Heart right ventricle (tissue), 16 donors: Measurements from ENCODE around the gene PI4K2A. TPM values are rescaled to one million over a fixed set of nuclear protein-coding genes. Genes with fewer than 3 reads are reported as not detected.

Experiments
- ATAC-seq, 8 donors: fragments of 200-7000 bp; cut with Tn5 transposase; one replicate each; pipeline ENCODE4 v1.9.1; 2020; ENCODE audit warnings: mild to moderate bottlenecking in 8 of 8, moderate library complexity in 8 of 8, moderate number of reproducible peaks in 1 of 8
- DNase-seq, 2 donors: peaks; one replicate each; pipeline ENCODE4 v3.0.0-alpha.2; 2020
- H3K27ac ChIP-seq, 10 donors: fragments of 200-600 bp; sonication (generic) in 2 of 10; one replicate each; pipeline versions ENCODE4 v1.5.0 to v1.8.0; 2020 to 2022; ENCODE audit warnings: mild to moderate bottlenecking in 3 of 10
- H3K27me3 ChIP-seq, 7 donors: fragments of 200-600 bp; one replicate each; pipeline ENCODE4 v1.8.0; 2021 to 2022; ENCODE audit warnings: mild to moderate bottlenecking in 2 of 7
- H3K36me3 ChIP-seq, 9 donors: fragments of 200-600 bp; sonication (generic) in 1 of 9; one replicate each; pipeline versions ENCODE4 v1.5.0 to v1.8.0; 2020 to 2022; ENCODE audit warnings: mild to moderate bottlenecking in 2 of 9
- H3K4me1 ChIP-seq, 9 donors: fragments of 200-600 bp; sonication (generic) in 1 of 9; one replicate each; pipeline versions ENCODE4 v1.5.0 to v1.8.0; 2020 to 2022; ENCODE audit warnings: mild to moderate bottlenecking in 4 of 9
- H3K4me3 ChIP-seq, 10 donors: fragments of 200-600 bp; sonication (generic) in 2 of 10; one replicate each; pipeline versions ENCODE4 v1.5.0 to v1.8.0; 2020 to 2022; ENCODE audit warnings: mild to moderate bottlenecking in 7 of 10, moderate library complexity in 2 of 10
- H3K9me3 ChIP-seq, 11 donors: fragments of 200-600 bp in 10 of 11; sonication (generic) in 2 of 11; one replicate each; pipeline versions ENCODE4 v1.5.0 to v1.8.0; 2013 to 2022; ENCODE audit warnings: mild to moderate bottlenecking in 2 of 11, control low read depth in 1 of 11, moderate library complexity in 1 of 11
- WGBS, 2 donors: extraction: QIAGEN DNeasy Blood & Tissue Kit; methylation state at CpG; one replicate each; pipeline ENCODE4 v1.1.7; 2013; ENCODE audit warnings: inconsistent platforms in 1 of 2; 5-methylcytosine and 5-hydroxymethylcytosine counted together
- intact Hi-C, 10 donors: fragments of 100-400 bp; cut with DNase I; formaldehyde crosslinking; loops; one replicate each; pipeline versions ENCODE4 v1.11.1 to v1.14.2; 2022
- polyA plus RNA-seq, 2 donors: library from polyadenylated mRNA; stranded (reverse); fragments of 200-250 nt; gene quantifications; one replicate each; pipeline ENCODE4 v1.2.3, GENCODE V29; 2013
- total RNA-seq, 10 donors: library from RNA; stranded (reverse); fragmentation: NEBNext Ultra II Directional in 3 of 10; extraction: Animal tissue kit (Norgen Biotek cat#: 25700) in 3 of 10; gene quantifications; one replicate each; pipeline versions ENCODE4 v1.2.1 to v1.2.4, GENCODE V29; 2021 to 2023
- TF ChIP-seq, protein P1 (sequence below), 9 donors: fragments of 200-600 bp; sonication (generic) in 2 of 9; IDR thresholded peaks; one replicate each; pipeline versions ENCODE4 v1.5.0 to v1.8.0; 2021 to 2022; ENCODE audit warnings: antibody characterized with exemption in 9 of 9, mild to moderate bottlenecking in 5 of 9, moderate library complexity in 1 of 9
- donor health status: Arrhythmogenic right ventricular cardiomyopathy.
- donor health status: ischemic (EF 13 %, LVEDD 7.1; RV severe dilation, severe dysfunction).
- donor health status: healthy with polysubstance abuse.
- donor health status: DM: no; HTN: yes; CAD: no.
- donor health status: DM: no; HTN: no; CAD: no.
- donor health status: ischemic (EF 25% LVEDD 6.9; RV normal size, moderate dysfunction).
- donor health status: ischemic (EF 25% LVEDD 5.7; RV mildly dilated, moderate dysfunction).
- donor health status: healthy.
- donor health status: DM: yes; HTN: yes; CAD: no.
- donor health status: Ischemic cardiomyopathy.
- donor health status: ischemic (EF 35%, LVEDD 5.7; RV mildly dilated, moderate dysfunction).
- donor health status: nonischemic (EF 11% LVEDD 7.7; RV severe dilation, severe dysfunction).
- donor health status: DM: yes; HTN: yes; CAD: no.
- donor health status: PGD.
- donor health status: ischemic (EF 29% LVEDD 5.4; RV normal size, mild dysfunction).
- donor health status: nonischemic (EF 23%, LVEDD 6.1; RV moderate dilation, normal function).

Gene PI4K2A
- total and polyA plus RNA-seq, 12 donors = 5.3 to 20.7 (median 14.2) TPM

DNA sequence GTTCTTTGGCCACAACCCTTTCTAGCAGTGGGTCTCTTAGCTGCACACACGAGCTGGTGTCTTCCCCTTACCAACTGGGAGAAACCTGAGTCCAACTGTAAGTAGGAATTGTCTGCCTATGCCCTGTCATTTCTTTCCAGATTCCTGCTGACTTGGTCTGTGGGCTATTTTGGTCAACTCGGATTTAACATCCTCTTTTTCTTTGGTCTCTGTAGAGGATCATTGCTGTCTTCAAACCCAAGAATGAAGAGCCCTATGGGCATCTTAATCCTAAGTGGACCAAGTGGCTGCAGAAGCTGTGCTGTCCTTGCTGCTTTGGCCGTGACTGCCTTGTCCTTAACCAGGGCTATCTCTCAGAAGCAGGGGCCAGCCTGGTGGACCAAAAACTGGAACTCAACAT, 10.3 kb downstream of the PI4K2A start:
- TF ChIP-seq, protein P1, sequence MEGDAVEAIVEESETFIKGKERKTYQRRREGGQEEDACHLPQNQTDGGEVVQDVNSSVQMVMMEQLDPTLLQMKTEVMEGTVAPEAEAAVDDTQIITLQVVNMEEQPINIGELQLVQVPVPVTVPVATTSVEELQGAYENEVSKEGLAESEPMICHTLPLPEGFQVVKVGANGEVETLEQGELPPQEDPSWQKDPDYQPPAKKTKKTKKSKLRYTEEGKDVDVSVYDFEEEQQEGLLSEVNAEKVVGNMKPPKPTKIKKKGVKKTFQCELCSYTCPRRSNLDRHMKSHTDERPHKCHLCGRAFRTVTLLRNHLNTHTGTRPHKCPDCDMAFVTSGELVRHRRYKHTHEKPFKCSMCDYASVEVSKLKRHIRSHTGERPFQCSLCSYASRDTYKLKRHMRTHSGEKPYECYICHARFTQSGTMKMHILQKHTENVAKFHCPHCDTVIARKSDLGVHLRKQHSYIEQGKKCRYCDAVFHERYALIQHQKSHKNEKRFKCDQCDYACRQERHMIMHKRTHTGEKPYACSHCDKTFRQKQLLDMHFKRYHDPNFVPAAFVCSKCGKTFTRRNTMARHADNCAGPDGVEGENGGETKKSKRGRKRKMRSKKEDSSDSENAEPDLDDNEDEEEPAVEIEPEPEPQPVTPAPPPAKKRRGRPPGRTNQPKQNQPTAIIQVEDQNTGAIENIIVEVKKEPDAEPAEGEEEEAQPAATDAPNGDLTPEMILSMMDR (IDR thresholded peaks at IDR 0.05) = no peak
- H3K4me1 ChIP-seq = peaks cover 0 to 73% (median 11%) of the 10 kb centered on the region in 9 donors
- peaks cover 0 to 71% (median 24%) of the 10 kb centered on the region in 9 donors for H3K36me3 ChIP-seq
- intact Hi-C loops = loop anchor here in 1 of 10 donors (2.0 kb wide), 1 partner anchor 18 kb away; no protein-coding TSS in a partner anchor
- H3K4me3 ChIP-seq = no peak overlapping the region
- no peaks in the 10 kb centered on the region for H3K9me3 ChIP-seq
- H3K27ac ChIP-seq = peak overlapping the region in 2 of 10 donors; percentile 36 to 89
- 89 to 90% methylated on average over 3 of the region's 3 CpGs for WGBS, 2 donors
- DNase-seq = no peak
- no peaks in the 10 kb centered on the region for H3K27me3 ChIP-seq
- peak in 2 of 8 donors; percentile 11 to 18 for ATAC-seq

DNA sequence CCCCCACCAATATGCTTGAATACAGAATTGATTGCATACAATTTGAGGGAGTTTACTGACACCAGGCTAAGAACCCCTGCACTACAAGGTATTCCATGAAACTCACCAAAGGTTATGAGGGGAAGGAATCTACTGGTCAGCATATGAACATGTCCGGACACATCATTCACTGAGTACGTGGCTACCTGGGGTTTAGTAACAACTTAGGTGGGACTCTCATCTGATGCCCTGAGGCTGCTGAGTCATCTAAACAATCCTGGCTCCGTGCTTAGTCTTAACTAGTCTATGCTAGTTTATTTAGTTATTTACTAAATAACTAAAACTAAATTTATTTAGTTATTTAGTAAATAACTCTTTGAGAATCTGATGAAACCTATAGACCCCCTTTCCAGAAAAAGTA, 11.3 kb downstream of the PI4K2A start:
- H3K9me3 ChIP-seq = no peaks in the 10 kb centered on the region
- intact Hi-C loops = loop anchor here in 1 of 10 donors (2.0 kb wide), 1 partner anchor 17 kb away; no protein-coding TSS in a partner anchor
- peak overlapping the region in 1 of 10 donors; percentile 89 for H3K27ac ChIP-seq
- peaks cover 0 to 71% (median 30%) of the 10 kb centered on the region in 9 donors for H3K36me3 ChIP-seq
- peaks cover 0 to 73% (median 11%) of the 10 kb centered on the region in 9 donors for H3K4me1 ChIP-seq
- no peak for DNase-seq
- no peak for ATAC-seq
- 95 to 97% methylated on average over 3 of the region's 3 CpGs for WGBS, 2 donors
- no peak overlapping the region for H3K4me3 ChIP-seq
- no peaks in the 10 kb centered on the region for H3K27me3 ChIP-seq
- TF ChIP-seq, protein P1 (IDR thresholded peaks at IDR 0.05) = no peak

DNA sequence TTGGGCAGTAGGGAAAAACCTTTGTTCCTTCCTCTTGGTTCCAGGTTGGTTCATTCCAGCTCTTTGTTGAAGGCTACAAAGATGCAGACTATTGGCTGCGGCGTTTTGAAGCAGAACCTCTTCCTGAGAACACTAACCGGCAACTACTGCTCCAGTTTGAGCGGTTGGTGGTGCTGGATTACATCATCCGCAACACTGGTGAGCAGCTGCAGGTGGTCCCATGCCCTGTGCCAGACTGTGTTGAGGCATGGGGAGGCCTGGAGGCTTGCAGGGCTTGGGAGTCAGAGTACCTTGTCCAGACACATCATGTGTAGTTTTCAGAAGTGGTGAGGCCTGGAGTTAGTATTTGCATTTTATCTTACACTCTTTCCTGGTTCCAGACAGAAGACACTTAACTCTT, 16.3 kb downstream of the PI4K2A start:
- intact Hi-C loops = no loop called here
- Histone ChIP-seq H3K4me3 (no peak overlapping the region), H3K27ac (no peak overlapping the region), H3K9me3 (no peaks in the 10 kb centered on the region), H3K4me1 (peaks cover 0 to 24% (median 0%) of the 10 kb centered on the region in 9 donors), H3K36me3 (peaks cover 0 to 85% (median 36%) of the 10 kb centered on the region in 9 donors), H3K27me3 (no peaks in the 10 kb centered on the region)
- 93% methylated on average over 5 of the region's 5 CpGs for WGBS, 2 donors
- no peak for ATAC-seq
- TF ChIP-seq, protein P1 (IDR thresholded peaks at IDR 0.05) = no peak
- DNase-seq = no peak

DNA sequence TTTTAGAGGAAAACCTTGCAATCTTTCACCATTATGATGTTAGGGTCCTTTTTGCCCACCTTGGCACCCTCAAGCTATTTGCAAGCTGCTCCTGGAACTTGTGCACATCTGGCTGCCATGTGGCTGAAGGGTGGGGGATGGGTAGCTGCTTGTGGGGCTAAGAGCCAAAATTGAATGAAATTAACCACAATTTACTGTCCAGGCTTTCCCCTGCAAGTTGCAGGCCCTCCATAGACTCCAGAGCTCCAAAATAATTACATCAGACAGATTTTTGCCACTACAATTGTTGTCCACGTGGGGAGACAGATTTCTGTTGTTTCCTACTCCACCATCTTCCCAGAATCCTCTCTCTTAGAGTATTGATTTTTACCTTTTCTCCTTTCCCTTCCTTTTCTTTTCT, 19.1 kb downstream of the PI4K2A start:
- no peaks in the 10 kb centered on the region for H3K9me3 ChIP-seq
- no peak overlapping the region for H3K27ac ChIP-seq
- H3K4me3 ChIP-seq = no peak overlapping the region
- no peak for DNase-seq
- TF ChIP-seq, protein P1 (IDR thresholded peaks at IDR 0.05) = no peak
- intact Hi-C loops = no loop called here
- 53 to 60% methylated on average over 1 of the region's 1 CpG for WGBS, 2 donors
- H3K36me3 ChIP-seq = peaks cover 0 to 85% (median 16%) of the 10 kb centered on the region in 9 donors
- peaks cover 0 to 4% (median 0%) of the 10 kb centered on the region in 9 donors for H3K4me1 ChIP-seq
- no peaks in the 10 kb centered on the region for H3K27me3 ChIP-seq
- peak in 1 of 8 donors; percentile 24 for ATAC-seq
